Right lobe of liver (tissue), 4 donors: ENCODE measurements around the gene KCNJ12.

Experiments
- POLR2A ChIP-seq: fragments of 450-650 bp; IDR thresholded peaks from one replicate; pipeline ENCODE4 v1.6.1; 2017; ENCODE audit warnings: antibody characterized with exemption, mild to moderate bottlenecking
- TF ChIP-seq, protein P1 (sequence below), 4 donors: fragments of 200-600 bp in 3 of 4; fragments of 450-650 bp in 1 of 4; IDR thresholded peaks; one replicate each; pipeline versions ENCODE4 v1.5.1 to v1.8.0; 2016 to 2022; ENCODE audit warnings: antibody characterized with exemption in 4 of 4, mild to moderate bottlenecking in 2 of 4
- donor health status: DM: no; HTN: no; CAD: no.
- donor health status: DM: no; HTN: no; CAD: no.
- donor health status: DM: no; HTN: yes; CAD: no.

DNA sequence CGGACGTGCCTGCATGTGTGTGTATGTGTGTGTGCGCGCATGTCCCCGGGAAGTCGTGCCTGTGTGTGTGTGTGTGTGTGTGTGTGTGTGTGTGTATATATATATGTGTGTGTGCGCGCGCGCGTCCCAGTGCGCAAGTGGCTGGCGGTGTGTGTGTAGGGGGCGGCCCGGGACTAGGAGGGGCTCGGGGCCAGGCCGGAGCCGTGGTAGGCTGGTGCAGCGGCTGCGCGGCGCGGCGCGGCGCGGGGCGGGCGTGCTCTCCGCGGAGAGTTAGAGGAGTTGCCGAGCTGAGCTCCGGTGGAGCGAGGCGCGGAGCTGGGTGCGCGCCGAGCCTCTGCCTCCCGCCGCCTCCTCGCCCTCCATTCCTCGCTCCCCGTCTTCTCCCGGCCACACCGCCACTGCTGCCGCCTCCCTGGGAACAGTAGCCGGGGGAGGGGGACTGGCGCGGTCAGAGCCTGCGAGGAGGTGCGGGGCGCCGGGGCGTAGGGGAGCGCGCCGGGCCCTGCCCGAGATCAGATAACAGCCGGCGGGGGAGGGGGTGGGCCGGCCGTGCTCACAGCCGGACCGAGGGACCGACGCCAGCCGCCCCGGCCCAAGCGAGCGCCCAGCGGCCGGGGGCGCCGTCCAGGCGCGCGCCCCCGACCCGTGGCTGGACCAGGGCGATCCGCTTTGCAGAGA is at the start of gene KCNJ12:
- no peak for TF ChIP-seq POLR2A
- TF ChIP-seq, protein P1, sequence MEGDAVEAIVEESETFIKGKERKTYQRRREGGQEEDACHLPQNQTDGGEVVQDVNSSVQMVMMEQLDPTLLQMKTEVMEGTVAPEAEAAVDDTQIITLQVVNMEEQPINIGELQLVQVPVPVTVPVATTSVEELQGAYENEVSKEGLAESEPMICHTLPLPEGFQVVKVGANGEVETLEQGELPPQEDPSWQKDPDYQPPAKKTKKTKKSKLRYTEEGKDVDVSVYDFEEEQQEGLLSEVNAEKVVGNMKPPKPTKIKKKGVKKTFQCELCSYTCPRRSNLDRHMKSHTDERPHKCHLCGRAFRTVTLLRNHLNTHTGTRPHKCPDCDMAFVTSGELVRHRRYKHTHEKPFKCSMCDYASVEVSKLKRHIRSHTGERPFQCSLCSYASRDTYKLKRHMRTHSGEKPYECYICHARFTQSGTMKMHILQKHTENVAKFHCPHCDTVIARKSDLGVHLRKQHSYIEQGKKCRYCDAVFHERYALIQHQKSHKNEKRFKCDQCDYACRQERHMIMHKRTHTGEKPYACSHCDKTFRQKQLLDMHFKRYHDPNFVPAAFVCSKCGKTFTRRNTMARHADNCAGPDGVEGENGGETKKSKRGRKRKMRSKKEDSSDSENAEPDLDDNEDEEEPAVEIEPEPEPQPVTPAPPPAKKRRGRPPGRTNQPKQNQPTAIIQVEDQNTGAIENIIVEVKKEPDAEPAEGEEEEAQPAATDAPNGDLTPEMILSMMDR (IDR thresholded peaks at IDR 0.05), result no peak
